H1 (cell line): ENCODE results near the gene CEP89. TPM values are rescaled to one million over a fixed set of nuclear protein-coding genes. Genes with fewer than 3 reads are reported as not detected.

ENCODE experiments used
- ATF2 ChIP-seq: IDR thresholded peaks from 2 replicates; pipeline ENCODE4 v1.6.1; 2012; ENCODE audit warnings: low read length, inconsistent platforms
- NANOG ChIP-seq: IDR thresholded peaks from 2 replicates; pipeline ENCODE4 v1.6.1; 2011; ENCODE audit warnings: low read length, low read depth, mild to moderate bottlenecking, inconsistent platforms; ENCODE audit not compliant: insufficient read depth, poor library complexity, severe bottlenecking
- POU5F1 ChIP-seq: IDR thresholded peaks from 2 replicates; pipeline ENCODE4 v1.6.1; 2011; ENCODE audit warnings: low read depth, mild to moderate bottlenecking, low read length, moderate library complexity
- TCF12 ChIP-seq: IDR thresholded peaks from 2 replicates; pipeline ENCODE4 v1.6.1; 2011; ENCODE audit warnings: low read depth, mild to moderate bottlenecking, low read length
- polyA plus RNA-seq, 7 experiments: library from polyadenylated mRNA; depleted of rRNA in 3 of 7; stranded (reverse) in 5 of 7; unstranded in 2 of 7; fragments of >200 nt in 5 of 7; fragments of 200-250 nt in 2 of 7; gene quantifications; 1 replicate in 5 of 7; 2 replicates in 1 of 7; 4 replicates in 1 of 7; pipeline versions ENCODE4 v1.2.1 to v1.2.3, GENCODE V29; 2011 to 2013; ENCODE audit warnings: missing spikeins in 2 of 7, mixed read lengths in 2 of 7
- total RNA-seq: library from RNA; stranded (reverse); fragmentation: NEBNext Ultra II Directional; extraction: Animal tissue kit (Norgen Biotek cat#: 25700); gene quantifications from 2 replicates; pipeline ENCODE4 v1.2.1, GENCODE V29; 2021

Gene CEP89
- total and polyA plus RNA-seq, 2 of the 8 experiments (the other 6 are each of a cell fraction or from before 2014, with no cell fraction given): 23.0 to 23.6 TPM

- no peak for TF ChIP-seq ATF2
- TF ChIP-seq NANOG: no peak
- TF ChIP-seq POU5F1: no peak
- TF ChIP-seq TCF12: no peak
These were observed 54.7 kb downstream of the CEP89 start (continued) for GRCh38 chr19:32916969-32917615.
